Breast epithelium (tissue), 4 donors: ENCODE measurements around the gene RPH3AL. TPM values are rescaled to one million over a fixed set of nuclear protein-coding genes. Genes with fewer than 3 reads are reported as not detected.
"Not testable (repeated sequence)": the region's sequence is repeated elsewhere in the genome, so short reads cannot be mapped to it uniquely, and the experiment has no call there.

Source experiments
- DNase-seq, 2 donors: peaks; one replicate each; pipeline ENCODE4 v3.0.0-alpha.2; 2019; ENCODE audit warnings: low spot score in 2 of 2
- H3K27ac ChIP-seq, 2 donors: fragments of 200-600 bp; sonication (generic) in 1 of 2; one replicate each; pipeline ENCODE4 v1.5.1; 2016 to 2019; ENCODE audit warnings: mild to moderate bottlenecking in 1 of 2
- H3K27me3 ChIP-seq, 2 donors: fragments of 200-600 bp; sonication (generic) in 1 of 2; one replicate each; pipeline versions ENCODE4 v1.5.1 to v1.6.0; 2017 to 2019; ENCODE audit warnings: control low read depth in 1 of 2, mild to moderate bottlenecking in 1 of 2
- H3K36me3 ChIP-seq: fragments of 200-600 bp; one replicate; pipeline ENCODE4 v1.5.1; 2019
- H3K4me1 ChIP-seq, 2 donors: fragments of 200-600 bp; sonication (generic); one replicate each; pipeline ENCODE4 v1.5.1; 2016 to 2019; ENCODE audit warnings: control low read depth in 1 of 2
- H3K4me3 ChIP-seq, 3 donors: fragments of 200-600 bp; sonication (generic); 1 replicate in 2 of 3; 2 replicates in 1 of 3; pipeline ENCODE4 v1.5.1; 2016 to 2019; ENCODE audit warnings: mild to moderate bottlenecking in 3 of 3, moderate library complexity in 2 of 3
- H3K9me3 ChIP-seq, 2 donors: fragments of 200-600 bp; sonication (generic) in 1 of 2; one replicate each; pipeline ENCODE4 v1.5.1; 2016 to 2019; ENCODE audit warnings: control low read depth in 1 of 2
- POLR2A ChIP-seq: fragments of 450-650 bp; IDR thresholded peaks from one replicate; pipeline ENCODE4 v1.6.1; 2016; ENCODE audit warnings: antibody characterized with exemption, mild to moderate bottlenecking, moderate library complexity
- POLR2AphosphoS5 ChIP-seq, 3 donors: sonication (generic); formaldehyde crosslinking; IDR thresholded peaks; one replicate each; pipeline ENCODE4 v1.6.1; 2017; ENCODE audit warnings: antibody characterized with exemption in 3 of 3
- intact Hi-C: fragments of 100-400 bp; cut with DNase I; formaldehyde crosslinking; loops from one replicate; pipeline ENCODE4 v1.15.1; 2023; ENCODE audit warnings: low total_unique reads
- total RNA-seq, 3 donors: library from RNA; depleted of rRNA; stranded (reverse); fragments of >200 nt; gene quantifications; one replicate each; pipeline ENCODE4 v1.1.0, GENCODE V29; 2016
- TF ChIP-seq, protein P1 (sequence below), 3 donors: fragments of 450-650 bp; IDR thresholded peaks; one replicate each; pipeline ENCODE4 v1.5.1; 2016 to 2017; ENCODE audit warnings: antibody characterized with exemption in 3 of 3, mild to moderate bottlenecking in 3 of 3, moderate library complexity in 3 of 3

RPH3AL gene
- total RNA-seq, 3 donors from 2014 or later = 9.6 to 15.7 (median 15.4) TPM

DNA sequence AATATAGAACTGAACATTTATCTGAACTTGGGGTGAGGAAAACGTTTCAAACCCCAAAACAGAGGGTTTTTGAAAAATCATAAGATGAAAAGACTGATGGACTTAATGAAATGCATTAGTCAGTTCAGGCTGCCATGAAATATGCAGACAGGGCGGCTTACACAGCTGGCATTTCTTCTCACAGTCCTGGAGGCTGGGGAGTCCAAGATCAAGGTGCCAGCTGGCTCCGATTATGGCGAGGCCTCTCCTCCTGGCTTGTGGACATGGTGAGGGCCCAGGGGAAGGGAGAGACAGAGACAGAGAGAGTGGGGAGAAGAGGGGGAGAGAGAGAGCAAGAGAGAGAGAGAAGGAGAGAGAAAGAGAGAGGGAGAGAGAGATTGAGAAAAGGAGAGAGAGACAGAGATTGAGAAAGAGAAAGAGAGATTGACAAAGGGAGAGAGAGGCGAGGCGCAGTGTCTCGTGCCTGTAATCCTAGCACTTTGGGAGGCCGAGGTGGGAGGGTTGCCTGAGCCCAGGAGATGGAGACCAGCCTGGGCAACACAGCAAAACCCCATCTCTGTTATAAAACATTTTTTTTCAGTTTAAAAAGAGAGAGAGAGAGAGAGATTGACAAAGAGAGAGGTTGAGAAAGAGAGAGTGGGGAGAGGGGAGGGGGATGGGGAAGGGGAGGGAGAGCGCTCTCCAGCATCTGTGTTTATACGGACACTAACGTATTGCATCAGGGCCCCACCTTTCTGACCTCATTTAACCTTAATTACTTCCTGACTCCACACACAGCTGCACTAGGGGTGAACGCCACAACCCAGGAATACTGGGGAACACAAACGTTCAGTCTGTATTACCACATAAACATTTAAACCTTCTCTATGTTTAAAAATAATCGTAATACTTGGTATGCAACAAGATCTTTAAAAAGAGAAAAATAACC lies 24.6 kb upstream of the RPH3AL start:
- intact Hi-C loops = no loop called here
- Histone ChIP-seq H3K36me3 (no peaks in the 10 kb centered on the region), H3K4me1 (no peaks in the 10 kb centered on the region), H3K4me3 (no peak overlapping the region), H3K27me3 (no peaks in the 10 kb centered on the region), H3K27ac (no peak overlapping the region), H3K9me3 (no peaks in the 10 kb centered on the region)
- TF ChIP-seq POLR2A (no peak), POLR2AphosphoS5 (IDR thresholded peaks at IDR 0.05) (no peak)
- TF ChIP-seq, protein P1, sequence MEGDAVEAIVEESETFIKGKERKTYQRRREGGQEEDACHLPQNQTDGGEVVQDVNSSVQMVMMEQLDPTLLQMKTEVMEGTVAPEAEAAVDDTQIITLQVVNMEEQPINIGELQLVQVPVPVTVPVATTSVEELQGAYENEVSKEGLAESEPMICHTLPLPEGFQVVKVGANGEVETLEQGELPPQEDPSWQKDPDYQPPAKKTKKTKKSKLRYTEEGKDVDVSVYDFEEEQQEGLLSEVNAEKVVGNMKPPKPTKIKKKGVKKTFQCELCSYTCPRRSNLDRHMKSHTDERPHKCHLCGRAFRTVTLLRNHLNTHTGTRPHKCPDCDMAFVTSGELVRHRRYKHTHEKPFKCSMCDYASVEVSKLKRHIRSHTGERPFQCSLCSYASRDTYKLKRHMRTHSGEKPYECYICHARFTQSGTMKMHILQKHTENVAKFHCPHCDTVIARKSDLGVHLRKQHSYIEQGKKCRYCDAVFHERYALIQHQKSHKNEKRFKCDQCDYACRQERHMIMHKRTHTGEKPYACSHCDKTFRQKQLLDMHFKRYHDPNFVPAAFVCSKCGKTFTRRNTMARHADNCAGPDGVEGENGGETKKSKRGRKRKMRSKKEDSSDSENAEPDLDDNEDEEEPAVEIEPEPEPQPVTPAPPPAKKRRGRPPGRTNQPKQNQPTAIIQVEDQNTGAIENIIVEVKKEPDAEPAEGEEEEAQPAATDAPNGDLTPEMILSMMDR (IDR thresholded peaks at IDR 0.05) = no peak
- DNase-seq = no peak

DNA sequence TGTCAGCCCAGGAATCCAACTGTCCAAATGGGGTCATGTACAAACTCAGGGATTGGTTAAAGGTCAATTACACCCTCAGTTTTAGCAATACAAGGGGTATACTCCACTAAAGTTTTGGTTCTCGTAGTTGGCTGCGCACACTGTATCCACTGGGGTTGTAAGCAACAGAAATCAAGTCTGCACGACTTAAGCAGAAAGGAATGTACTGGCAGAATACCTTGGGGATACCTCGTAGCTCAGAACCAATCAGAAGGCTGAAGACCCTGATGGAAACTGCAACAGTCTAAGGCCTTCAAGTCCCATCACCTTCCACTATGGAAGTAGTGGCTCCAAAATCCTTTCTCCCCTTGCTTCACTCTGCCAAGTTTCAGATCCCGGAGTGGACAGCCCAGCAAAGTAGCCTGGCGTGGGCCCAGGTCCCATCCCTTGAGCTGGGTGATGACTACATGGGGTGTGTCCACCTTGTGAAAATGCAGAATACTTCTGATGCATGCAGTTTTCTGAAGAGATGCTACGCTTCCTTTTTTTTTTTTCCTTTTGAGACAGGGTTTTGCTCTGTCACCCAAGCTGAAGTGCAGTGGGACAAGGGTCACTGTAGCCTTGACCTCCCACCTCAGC lies 21.1 kb upstream of the RPH3AL start:
- H3K9me3 ChIP-seq = no peaks in the 10 kb centered on the region

DNA sequence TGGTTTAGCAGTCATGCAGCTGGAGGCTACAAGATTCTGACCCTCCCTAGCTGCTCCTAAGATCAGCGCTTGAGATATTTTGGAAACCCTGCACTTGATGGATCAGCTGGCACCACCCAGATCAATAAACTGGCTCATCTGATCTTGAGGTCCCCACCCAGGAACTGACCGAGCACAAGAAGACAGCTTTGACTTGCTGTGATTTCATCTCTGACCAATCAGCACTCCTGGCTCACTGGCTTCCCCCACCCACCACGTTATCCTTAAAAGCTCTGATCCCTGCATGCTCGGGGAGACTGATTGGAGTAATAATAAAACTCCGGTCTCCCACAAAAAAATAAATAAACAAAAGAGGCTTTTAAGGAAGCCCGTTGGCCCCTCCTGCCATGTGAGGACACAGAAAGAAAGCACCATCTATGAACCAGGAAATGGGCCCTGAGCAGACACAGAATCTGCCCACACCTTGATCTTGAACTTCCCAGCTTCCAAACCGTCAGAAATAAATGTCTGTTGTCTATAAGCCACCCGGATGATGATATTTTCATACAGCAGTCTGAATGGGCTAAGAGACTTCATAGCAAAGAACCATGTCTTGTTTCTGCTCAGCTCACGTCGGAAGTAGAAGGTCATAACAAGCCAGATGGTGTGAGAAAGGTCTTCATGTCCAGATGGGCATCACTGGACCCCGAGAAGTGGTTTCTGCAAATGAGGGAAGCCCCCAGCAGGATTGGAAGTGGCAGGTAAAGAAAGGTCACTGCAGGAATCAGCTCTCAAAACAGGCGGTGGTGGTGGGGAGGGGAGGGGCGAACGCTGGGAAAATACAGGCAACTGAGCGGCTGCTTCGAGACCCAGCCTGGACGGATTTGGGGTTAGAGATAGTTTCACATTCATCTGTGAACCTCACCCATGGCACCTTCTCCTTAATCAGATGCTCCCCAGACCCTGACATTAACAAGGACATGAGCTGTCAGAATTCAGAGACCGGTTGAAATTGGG lies 19.8 kb upstream of the RPH3AL start:
- intact Hi-C loops = no loop called here
- Histone ChIP-seq H3K36me3 (no peaks in the 10 kb centered on the region), H3K27me3 (no peaks in the 10 kb centered on the region), H3K27ac (no peak overlapping the region), H3K9me3 (peaks cover 0 to 8% of the 10 kb centered on the region in 2 donors), H3K4me3 (no peak overlapping the region), H3K4me1 (no peaks in the 10 kb centered on the region)
- TF ChIP-seq POLR2A (no peak), POLR2AphosphoS5 (IDR thresholded peaks at IDR 0.05) (no peak)
- TF ChIP-seq, protein P1 (IDR thresholded peaks at IDR 0.05) = no peak
- DNase-seq = no peak

More for the DNA sequence above, 21.1 kb upstream of the RPH3AL start:
- H3K27me3 ChIP-seq = no peaks in the 10 kb centered on the region
- intact Hi-C loops = no loop called here
- DNase-seq = no peak
- TF ChIP-seq POLR2A = no peak
- no peak for TF ChIP-seq POLR2AphosphoS5 (IDR thresholded peaks at IDR 0.05)
- TF ChIP-seq, protein P1 (IDR thresholded peaks at IDR 0.05) = no peak
- no peak overlapping the region for H3K27ac ChIP-seq
- no peaks in the 10 kb centered on the region for H3K36me3 ChIP-seq
- no peaks in the 10 kb centered on the region for H3K4me1 ChIP-seq
- H3K4me3 ChIP-seq = no peak overlapping the region

DNA sequence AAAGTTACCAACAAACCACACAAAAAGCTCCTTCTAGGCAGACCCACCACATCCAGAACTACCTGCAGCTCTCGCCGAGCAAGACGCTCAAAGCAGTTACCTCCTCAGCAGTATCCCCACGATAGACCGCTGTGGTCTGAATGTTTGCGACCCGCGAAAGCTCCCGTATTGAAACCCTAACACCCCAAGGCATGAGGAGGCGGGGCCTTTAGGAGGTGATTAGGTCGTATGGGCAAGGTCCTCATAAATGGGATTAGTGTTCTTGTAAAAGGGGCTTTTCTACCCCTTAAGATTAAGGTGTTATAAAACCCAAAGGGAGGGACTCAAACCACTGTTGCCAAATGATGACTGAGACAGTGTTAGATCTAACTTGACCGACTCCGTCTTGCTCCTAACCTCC lies 19.0 kb upstream of the RPH3AL start:
- Histone ChIP-seq H3K27me3 (no peaks in the 10 kb centered on the region), H3K9me3 (peaks cover 0 to 8% of the 10 kb centered on the region in 2 donors), H3K36me3 (no peaks in the 10 kb centered on the region), H3K4me1 (no peaks in the 10 kb centered on the region), H3K4me3 (no peak overlapping the region), H3K27ac (no peak overlapping the region)
- DNase-seq = no peak
- intact Hi-C loops = no loop called here
- TF ChIP-seq, protein P1 (IDR thresholded peaks at IDR 0.05) = no peak
- TF ChIP-seq POLR2AphosphoS5 (IDR thresholded peaks at IDR 0.05) (no peak), POLR2A (no peak)

DNA sequence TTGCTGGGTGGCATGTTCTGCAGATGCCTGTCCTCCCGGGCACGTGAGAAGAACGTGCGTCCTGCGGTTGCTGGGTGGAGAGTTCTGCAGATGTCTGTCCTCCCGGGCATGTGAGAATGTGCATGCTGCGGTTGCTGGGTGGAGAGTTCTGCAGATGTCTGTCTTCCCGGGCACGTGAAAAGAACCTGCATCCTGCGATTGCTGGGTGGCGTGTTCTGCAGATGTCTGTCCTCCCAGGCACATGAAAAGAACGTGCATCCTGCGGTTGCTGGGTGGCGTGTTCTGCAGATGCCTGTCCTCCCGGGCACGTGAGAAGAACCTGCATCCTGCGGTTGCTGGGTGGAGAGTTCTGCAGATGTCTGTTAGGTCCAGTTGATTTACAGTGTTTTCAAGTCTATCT lies 15.0 kb upstream of the RPH3AL start:
- H3K9me3 ChIP-seq, H3K4me1 ChIP-seq, H3K36me3 ChIP-seq, H3K27ac ChIP-seq, intact Hi-C loops, H3K27me3 ChIP-seq, DNase-seq, H3K4me3 ChIP-seq: not testable (repeated sequence)

DNA sequence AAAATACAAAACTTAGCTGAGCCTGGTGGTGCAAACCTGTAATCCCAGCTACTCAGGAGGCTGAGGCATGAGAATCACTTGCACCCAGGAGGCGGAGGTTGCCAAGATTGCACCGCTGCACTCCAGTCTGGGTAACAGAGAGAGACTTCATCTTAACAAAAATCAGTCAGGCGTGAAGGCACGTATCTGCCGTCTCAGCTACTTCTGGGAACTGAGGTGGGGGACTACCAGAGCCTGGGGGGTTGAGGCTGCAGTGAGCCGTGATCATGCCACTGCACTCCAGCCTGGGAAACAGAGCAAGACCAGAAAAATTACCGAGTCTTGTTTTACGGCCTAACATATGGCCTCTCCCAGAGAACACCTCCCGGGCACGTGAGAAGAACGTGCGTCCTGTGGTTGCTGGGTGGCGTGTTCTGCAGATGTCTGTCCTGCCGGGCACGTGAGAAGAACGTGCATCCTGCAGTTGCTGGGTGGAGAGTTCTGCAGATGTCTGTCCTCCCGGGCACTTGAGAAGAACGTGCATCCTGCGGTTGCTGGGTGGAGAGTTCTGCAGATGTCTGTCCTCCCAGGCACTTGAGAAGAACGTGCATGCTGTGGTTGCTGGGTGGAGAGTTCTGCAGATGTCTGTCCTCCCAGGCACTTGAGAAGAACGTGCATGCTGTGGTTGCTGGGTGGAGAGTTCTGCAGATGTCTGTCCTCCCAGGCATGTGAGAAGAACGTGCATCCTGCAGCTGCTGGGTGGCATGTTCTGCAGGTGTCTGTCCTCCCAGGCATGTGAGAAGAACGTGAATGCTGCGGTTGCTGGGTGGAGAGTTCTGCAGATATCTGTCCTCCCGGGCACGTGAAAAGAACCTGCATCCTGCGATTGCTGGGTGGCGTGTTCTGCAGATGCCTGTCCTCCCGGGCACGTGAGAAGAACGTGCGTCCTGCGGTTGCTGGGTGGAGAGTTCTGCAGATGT lies 14.3 kb upstream of the RPH3AL start:
- intact Hi-C loops, H3K4me3 ChIP-seq, H3K36me3 ChIP-seq, DNase-seq, H3K27ac ChIP-seq, H3K9me3 ChIP-seq, H3K4me1 ChIP-seq, H3K27me3 ChIP-seq: not testable (repeated sequence)
